ENCODE results near the gene ASB4.

DNA sequence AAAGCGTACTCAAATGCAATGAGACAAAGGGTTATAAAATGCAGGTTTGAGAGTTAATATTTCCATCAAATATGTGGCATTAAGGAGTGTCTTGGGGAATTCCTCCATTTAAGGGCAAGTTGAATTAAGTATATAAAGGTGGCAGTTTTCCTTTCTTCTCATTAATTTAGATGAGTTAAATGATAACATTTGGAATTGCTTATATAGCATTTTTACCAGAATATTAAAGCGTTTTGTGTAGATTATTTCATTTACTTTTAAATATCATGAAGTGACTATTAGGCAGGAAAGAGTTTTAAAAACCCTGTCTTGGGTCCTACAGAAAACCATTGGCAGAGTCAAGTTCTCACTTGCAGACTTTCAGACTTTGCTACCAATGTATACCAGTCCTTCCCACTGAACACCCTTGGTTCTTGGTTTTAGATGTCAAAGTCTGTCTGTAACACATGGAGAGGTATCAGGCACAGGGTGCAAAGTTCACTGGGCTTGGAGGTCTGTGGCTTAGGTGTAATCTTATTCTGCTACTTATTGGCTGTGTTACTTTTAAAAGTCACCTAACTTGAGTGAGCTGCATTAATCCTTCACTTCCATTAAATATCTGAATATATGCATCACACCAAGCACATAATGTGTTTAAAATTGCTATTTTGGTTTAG, 51.0 kb downstream of the ASB4 start:
- TF ChIP-seq NFRKB (IDR thresholded peaks at IDR 0.05) (no peak), FOXM1 (IDR thresholded peaks at IDR 0.05; ENCODE audit: borderline replicate concordance) (no peak), HDGF (IDR thresholded peaks at IDR 0.05; ENCODE audit: borderline replicate concordance) (no peak), FOXA1 (IDR thresholded peaks at IDR 0.05) (no peak), TARDBP (IDR thresholded peaks at IDR 0.05) (no peak), ARNT (IDR thresholded peaks at IDR 0.05) (no peak), ELF4 (IDR thresholded peaks at IDR 0.05) (no peak), BHLHE40 (IDR thresholded peaks at IDR 0.05; ENCODE audit: borderline replicate concordance) (no peak), SP1 (IDR thresholded peaks at IDR 0.05) (no peak), SUZ12 (IDR thresholded peaks at IDR 0.05) (no peak), FOXK2 (IDR thresholded peaks at IDR 0.05) (no peak), L3MBTL2 (conservative IDR thresholded peaks at IDR 0.05) (no peak), ZNF384 (IDR thresholded peaks at IDR 0.05) (no peak)
- TF ChIP-seq, protein P1, sequence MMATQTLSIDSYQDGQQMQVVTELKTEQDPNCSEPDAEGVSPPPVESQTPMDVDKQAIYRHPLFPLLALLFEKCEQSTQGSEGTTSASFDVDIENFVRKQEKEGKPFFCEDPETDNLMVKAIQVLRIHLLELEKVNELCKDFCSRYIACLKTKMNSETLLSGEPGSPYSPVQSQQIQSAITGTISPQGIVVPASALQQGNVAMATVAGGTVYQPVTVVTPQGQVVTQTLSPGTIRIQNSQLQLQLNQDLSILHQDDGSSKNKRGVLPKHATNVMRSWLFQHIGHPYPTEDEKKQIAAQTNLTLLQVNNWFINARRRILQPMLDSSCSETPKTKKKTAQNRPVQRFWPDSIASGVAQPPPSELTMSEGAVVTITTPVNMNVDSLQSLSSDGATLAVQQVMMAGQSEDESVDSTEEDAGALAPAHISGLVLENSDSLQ (IDR thresholded peaks at IDR 0.05), result no peak

Measured in HEK293T (cell line).